Measurements from ENCODE around the gene ULK1.
A peak's percentile ranks its signal among the peaks of the same experiment; 100 is the strongest.
"Not testable (repeated sequence)": the region's sequence is repeated elsewhere in the genome, so short reads cannot be mapped to it uniquely, and the experiment has no call there.

ULK1 gene

GRCh38 chr12:131946757-131947156 is 52.3 kb downstream of the ULK1 start:
- DNase-seq = no peak

GRCh38 chr12:131947482-131948027 is 53.1 kb downstream of the ULK1 start:
- DNase-seq = no peak

- no peak for DNase-seq
Measured at GRCh38 chr12:131948166-131948712, 53.8 kb downstream of the ULK1 start.

- not testable (repeated sequence) for DNase-seq
Measured at GRCh38 chr12:131948713-131949430, 54.5 kb downstream of the ULK1 start.

GRCh38 chr12:131949431-131950181 is 55.2 kb downstream of the ULK1 start, which contains the start of gene EP400:
Gene EP400, plus strand, starts transcription at chr12:131949942. Its CDS starts 10,678 bp downstream, at chr12:131960620.
- DNase-seq = peak; percentile 95 to 98

- DNase-seq = no peak
Measured at GRCh38 chr12:131950182-131950913, 55.9 kb downstream of the ULK1 start.

- DNase-seq = not testable (repeated sequence)
Measured at GRCh38 chr12:131953810-131954209, 59.4 kb downstream of the ULK1 start.

GRCh38 chr12:131954460-131954859 is 60.0 kb downstream of the ULK1 start:
- not testable (repeated sequence) for DNase-seq

GRCh38 chr12:131959116-131959515 is 64.7 kb downstream of the ULK1 start:
- no peak for DNase-seq

GRCh38 chr12:131959641-131960589 is 65.5 kb downstream of the ULK1 start:
- DNase-seq = no peak

GRCh38 chr12:131960590-131961325 is 66.3 kb downstream of the ULK1 start:
- not testable (repeated sequence) for DNase-seq

- not testable (repeated sequence) for DNase-seq
Measured at GRCh38 chr12:131961328-131961727, 66.9 kb downstream of the ULK1 start.

- no peak for DNase-seq
Measured at GRCh38 chr12:131962069-131962468, 67.6 kb downstream of the ULK1 start.

- DNase-seq = no peak
Measured at GRCh38 chr12:131963381-131963780, 69.0 kb downstream of the ULK1 start.

GRCh38 chr12:131965073-131965472 is 70.7 kb downstream of the ULK1 start:
- DNase-seq = no peak

- DNase-seq = peak in 1 of 2 donors; percentile 39
Measured at GRCh38 chr12:131971226-131971625, 76.8 kb downstream of the ULK1 start.
